Right cardiac atrium (tissue), 5 donors: ENCODE measurements around the gene BEST2. TPM values are rescaled to one million over a fixed set of nuclear protein-coding genes. Genes with fewer than 3 reads are reported as not detected.

Experiments used
- ATAC-seq, 2 donors: fragments of 200-7000 bp; cut with Tn5 transposase; one replicate each; pipeline versions ENCODE4 v1.8.0 to v1.9.1; 2020; ENCODE audit warnings: moderate library complexity in 2 of 2, mild to moderate bottlenecking in 1 of 2
- DNase-seq, 3 donors: peaks; one replicate each; pipeline ENCODE4 v3.0.0-alpha.2; 2020
- H3K27ac ChIP-seq: one replicate; pipeline ENCODE4 v1.5.1; 2013; ENCODE audit warnings: mild to moderate bottlenecking, low read length, control low read depth, moderate library complexity
- H3K27me3 ChIP-seq: one replicate; pipeline ENCODE4 v1.6.1; 2013; ENCODE audit not compliant: control insufficient read depth, insufficient read depth
- H3K4me1 ChIP-seq: one replicate; pipeline ENCODE4 v1.6.1; 2013; ENCODE audit warnings: low read length; ENCODE audit not compliant: control insufficient read depth, insufficient read depth
- H3K4me3 ChIP-seq: one replicate; pipeline ENCODE4 v1.5.1; 2013; ENCODE audit warnings: low read length, control low read depth
- H3K9me3 ChIP-seq: one replicate; pipeline ENCODE4 v1.6.1; 2013; ENCODE audit warnings: low read length; ENCODE audit not compliant: control insufficient read depth
- WGBS: extraction: QIAGEN DNeasy Blood & Tissue Kit; methylation state at CpG from one replicate; pipeline ENCODE4 v1.1.7; 2013; 5-methylcytosine and 5-hydroxymethylcytosine counted together
- intact Hi-C, 4 donors: fragments of 100-400 bp; cut with DNase I; formaldehyde crosslinking; loops; one replicate each; pipeline versions ENCODE4 v1.11.0 to v1.14.0; 2022 to 2023
- polyA plus RNA-seq: library from polyadenylated mRNA; stranded (reverse); fragments of 200-250 nt; gene quantifications from one replicate; pipeline ENCODE4 v1.2.3, GENCODE V29; 2013
- total RNA-seq, 4 donors: library from RNA; stranded (reverse); fragmentation: NEBNext Ultra II Directional; extraction: Animal tissue kit (Norgen Biotek cat#: 25700); gene quantifications; one replicate each; pipeline ENCODE4 v1.2.1, GENCODE V29; 2021
- donor health status: healthy with polysubstance abuse.
- donor health status: DM: no; HTN: yes; CAD: no.
- donor health status: DM: no; HTN: no; CAD: no.
- donor health status: DM: no; HTN: yes; CAD: no; lungs with severe emphysema.
- donor health status: DM: yes; HTN: yes; CAD: no.

Gene BEST2
- total and polyA plus RNA-seq, 5 donors = not detected

GRCh38 chr19:12789098-12789903 lies 37.7 kb downstream of the BEST2 start:
- Histone ChIP-seq H3K27me3 (no peaks in the 10 kb centered on the region), H3K9me3 (no peaks in the 10 kb centered on the region), H3K4me3 (peak overlapping the region; percentile 49), H3K4me1 (peaks cover 4% of the 10 kb centered on the region), H3K27ac (peak overlapping the region; percentile 98)
- DNase-seq (no peak), ATAC-seq (no peak)
- intact Hi-C loops = no loop called here
- 2% methylated on average over 46 of the region's 46 CpGs for WGBS

GRCh38 chr19:12789904-12790619 lies 38.5 kb downstream of the BEST2 start:
- Histone ChIP-seq H3K4me1 (peaks cover 3% of the 10 kb centered on the region), H3K27me3 (no peaks in the 10 kb centered on the region), H3K9me3 (no peaks in the 10 kb centered on the region), H3K27ac (peak overlapping the region; percentile 98), H3K4me3 (peak overlapping the region; percentile 49)
- peak; percentile 67 to 70 for ATAC-seq
- under 1% methylated on average over 56 of the region's 56 CpGs for WGBS
- intact Hi-C loops = no loop called here
- peak; percentile 99 for DNase-seq

GRCh38 chr19:12790628-12791344 lies 39.2 kb downstream of the BEST2 start:
- H3K27ac ChIP-seq = peak overlapping the region; percentile 98
- intact Hi-C loops = no loop called here
- peak overlapping the region; percentile 41 for H3K4me3 ChIP-seq
- DNase-seq = peak in 1 of 3 donors; percentile 28
- ATAC-seq = no peak
- H3K9me3 ChIP-seq = no peaks in the 10 kb centered on the region
- H3K4me1 ChIP-seq = peaks cover 3% of the 10 kb centered on the region
- WGBS = 2% methylated on average over 22 of the region's 22 CpGs
- no peaks in the 10 kb centered on the region for H3K27me3 ChIP-seq

GRCh38 chr19:12791345-12792050 lies 39.9 kb downstream of the BEST2 start, which contains the start of gene JUNB:
JUNB (plus strand) TSS chr19:12791486; CDS start chr19:12791772, 286 bp downstream.
- Histone ChIP-seq H3K9me3 (no peaks in the 10 kb centered on the region), H3K27me3 (no peaks in the 10 kb centered on the region), H3K4me3 (peak within 1 kb of the TSS; percentile 82), H3K4me1 (peaks cover 3% of the 10 kb centered on the region), H3K27ac (peak within 1 kb of the TSS; percentile 98)
- under 1% methylated on average over 73 of the region's 73 CpGs for WGBS
- ATAC-seq (peak; percentile 67 to 74), DNase-seq (peak; percentile 99)
- intact Hi-C loops = no loop called here

- Histone ChIP-seq H3K4me3 (peak overlapping the region; percentile 82), H3K27ac (peak overlapping the region; percentile 92), H3K27me3 (no peaks in the 10 kb centered on the region), H3K4me1 (peaks cover 3% of the 10 kb centered on the region), H3K9me3 (no peaks in the 10 kb centered on the region)
- ATAC-seq (no peak), DNase-seq (peak; percentile 75 to 90 (median 89))
- whole genome bisulfite sequencing = under 1% methylated on average over 84 of the region's 84 CpGs
- intact Hi-C loops = no loop called here
Measured at GRCh38 chr19:12792051-12792852, 40.7 kb downstream of the BEST2 start.

GRCh38 chr19:12792853-12793289 lies 41.3 kb downstream of the BEST2 start:
- ATAC-seq = no peak
- WGBS = under 1% methylated on average over 22 of the region's 22 CpGs
- Histone ChIP-seq H3K27me3 (no peaks in the 10 kb centered on the region), H3K27ac (peak overlapping the region; percentile 92), H3K4me3 (peak overlapping the region; percentile 82), H3K9me3 (no peaks in the 10 kb centered on the region), H3K4me1 (peaks cover 3% of the 10 kb centered on the region)
- intact Hi-C loops = no loop called here
- DNase-seq = no peak

GRCh38 chr19:12793290-12794195 lies 42.0 kb downstream of the BEST2 start:
- Histone ChIP-seq H3K4me3 (peak overlapping the region; percentile 82), H3K9me3 (no peaks in the 10 kb centered on the region), H3K27ac (peak overlapping the region; percentile 94), H3K27me3 (no peaks in the 10 kb centered on the region), H3K4me1 (no peaks in the 10 kb centered on the region)
- under 1% methylated on average over 81 of the region's 81 CpGs for WGBS
- ATAC-seq (peak; percentile 45 to 48), DNase-seq (peak; percentile 93 to 97 (median 97))
- intact Hi-C loops = loop anchor here in 1 of 4 donors (2.0 kb wide), 1 partner anchor 15 kb away; no protein-coding TSS in a partner anchor

GRCh38 chr19:12794196-12794941 lies 42.8 kb downstream of the BEST2 start:
- H3K4me3 ChIP-seq = peak overlapping the region; percentile 82
- no peaks in the 10 kb centered on the region for H3K9me3 ChIP-seq
- ATAC-seq (no peak), DNase-seq (peak in 1 of 3 donors; percentile 42)
- no peaks in the 10 kb centered on the region for H3K4me1 ChIP-seq
- peak overlapping the region; percentile 93 for H3K27ac ChIP-seq
- intact Hi-C loops = loop anchor here in 1 of 4 donors (2.0 kb wide), 1 partner anchor 16 kb away; no protein-coding TSS in a partner anchor
- H3K27me3 ChIP-seq = no peaks in the 10 kb centered on the region
- 71% methylated on average over 7 of the region's 7 CpGs for WGBS
